GM12874 (cell line): ENCODE results near the gene CUBN.

Source experiments
- TF ChIP-seq, protein P1 (sequence below): IDR thresholded peaks from 2 replicates; pipeline ENCODE4 v1.5.1; 2011; ENCODE audit warnings: low read depth, mild to moderate bottlenecking, control low read depth, low read length, moderate library complexity; ENCODE audit not compliant: insufficient read depth

CUBN gene

DNA sequence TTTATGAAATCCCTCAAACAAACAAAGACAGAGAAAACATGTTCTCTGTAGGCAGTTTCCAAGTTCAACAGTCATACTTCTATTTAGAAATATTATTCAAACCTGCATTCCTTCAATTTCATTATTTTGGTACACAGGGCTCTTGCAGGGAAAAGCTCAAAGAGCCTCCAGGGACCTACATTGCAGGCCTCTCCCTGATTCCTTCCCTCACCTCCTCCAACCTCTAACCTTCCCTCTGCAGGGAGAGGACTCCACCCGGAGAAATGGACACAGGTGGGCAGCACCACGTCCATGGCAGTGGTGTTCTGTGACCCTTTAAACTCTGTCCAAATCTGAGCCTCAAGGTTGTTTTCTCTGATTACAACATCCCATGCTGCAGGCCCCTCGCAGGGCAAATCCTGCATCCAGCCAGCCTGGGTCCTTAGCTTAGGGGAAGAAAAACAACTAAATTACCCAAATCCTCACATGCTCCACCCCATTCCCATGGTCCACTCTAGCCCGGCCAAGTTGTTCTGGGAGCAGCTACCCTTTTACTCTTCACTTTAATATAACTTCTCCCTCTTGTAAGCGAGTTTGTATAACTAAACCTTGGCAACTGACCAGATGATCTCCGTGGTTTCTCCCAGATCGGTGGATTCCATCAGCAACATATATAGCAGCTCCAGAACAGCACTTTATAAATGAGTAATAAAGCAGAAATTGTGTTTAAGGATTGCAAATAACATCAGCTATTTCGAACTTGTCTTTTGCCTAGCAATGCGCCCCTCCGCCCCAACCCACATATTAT is 129.8 kb downstream of the CUBN start:
- TF ChIP-seq, protein P1, sequence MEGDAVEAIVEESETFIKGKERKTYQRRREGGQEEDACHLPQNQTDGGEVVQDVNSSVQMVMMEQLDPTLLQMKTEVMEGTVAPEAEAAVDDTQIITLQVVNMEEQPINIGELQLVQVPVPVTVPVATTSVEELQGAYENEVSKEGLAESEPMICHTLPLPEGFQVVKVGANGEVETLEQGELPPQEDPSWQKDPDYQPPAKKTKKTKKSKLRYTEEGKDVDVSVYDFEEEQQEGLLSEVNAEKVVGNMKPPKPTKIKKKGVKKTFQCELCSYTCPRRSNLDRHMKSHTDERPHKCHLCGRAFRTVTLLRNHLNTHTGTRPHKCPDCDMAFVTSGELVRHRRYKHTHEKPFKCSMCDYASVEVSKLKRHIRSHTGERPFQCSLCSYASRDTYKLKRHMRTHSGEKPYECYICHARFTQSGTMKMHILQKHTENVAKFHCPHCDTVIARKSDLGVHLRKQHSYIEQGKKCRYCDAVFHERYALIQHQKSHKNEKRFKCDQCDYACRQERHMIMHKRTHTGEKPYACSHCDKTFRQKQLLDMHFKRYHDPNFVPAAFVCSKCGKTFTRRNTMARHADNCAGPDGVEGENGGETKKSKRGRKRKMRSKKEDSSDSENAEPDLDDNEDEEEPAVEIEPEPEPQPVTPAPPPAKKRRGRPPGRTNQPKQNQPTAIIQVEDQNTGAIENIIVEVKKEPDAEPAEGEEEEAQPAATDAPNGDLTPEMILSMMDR: no peak

DNA sequence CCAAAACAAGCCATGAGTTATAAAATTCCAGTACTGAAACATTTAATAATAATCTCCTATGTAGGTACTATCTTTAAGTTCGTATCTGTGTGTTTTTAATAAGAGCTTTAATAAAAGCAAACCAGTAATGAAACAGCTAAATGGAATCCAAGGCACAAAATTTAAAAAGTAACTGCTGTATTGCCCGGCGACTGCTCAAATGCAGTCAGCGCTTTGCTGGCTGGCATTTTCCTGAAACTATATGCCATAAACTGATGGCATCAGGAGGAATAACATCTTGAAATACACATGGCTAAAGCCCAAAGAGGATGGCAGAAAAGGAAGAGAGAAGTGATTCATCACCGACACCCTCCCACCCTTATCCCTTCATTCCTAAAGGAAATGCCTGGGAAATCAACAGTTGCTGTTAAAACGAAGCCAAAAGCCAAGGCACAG is 133.1 kb downstream of the CUBN start:
- TF ChIP-seq, protein P1: no peak

DNA sequence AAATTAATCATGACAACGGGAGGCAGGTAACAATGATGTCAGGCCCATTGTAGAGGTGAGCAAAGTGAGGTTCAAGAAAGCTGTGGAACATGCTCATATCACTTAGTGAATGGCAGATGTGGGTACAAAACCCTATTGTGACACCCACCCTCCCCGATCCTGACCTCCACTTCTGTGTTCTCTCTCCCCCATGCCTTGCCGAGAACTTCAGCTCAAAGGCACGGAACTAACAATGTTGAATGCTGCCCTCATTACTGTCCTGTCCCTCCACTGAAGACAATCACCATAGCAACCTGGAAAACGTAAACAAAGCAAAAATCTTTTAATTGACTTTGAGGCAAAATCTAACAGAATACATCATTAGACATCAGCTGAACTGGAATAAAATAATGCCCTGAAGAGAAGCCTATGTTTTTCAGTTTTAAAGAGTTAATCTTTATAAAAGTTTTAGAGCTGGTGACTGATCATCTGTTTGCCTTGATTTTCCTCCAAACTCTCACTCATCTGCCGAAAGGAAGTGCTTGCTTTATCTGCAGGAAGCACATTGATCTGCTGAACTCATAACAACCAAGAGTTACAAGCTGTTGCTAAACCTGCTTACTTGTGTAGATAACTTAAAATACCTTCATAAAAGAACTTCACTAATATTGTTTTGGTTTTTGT is 133.6 kb downstream of the CUBN start:
- TF ChIP-seq, protein P1: no peak

DNA sequence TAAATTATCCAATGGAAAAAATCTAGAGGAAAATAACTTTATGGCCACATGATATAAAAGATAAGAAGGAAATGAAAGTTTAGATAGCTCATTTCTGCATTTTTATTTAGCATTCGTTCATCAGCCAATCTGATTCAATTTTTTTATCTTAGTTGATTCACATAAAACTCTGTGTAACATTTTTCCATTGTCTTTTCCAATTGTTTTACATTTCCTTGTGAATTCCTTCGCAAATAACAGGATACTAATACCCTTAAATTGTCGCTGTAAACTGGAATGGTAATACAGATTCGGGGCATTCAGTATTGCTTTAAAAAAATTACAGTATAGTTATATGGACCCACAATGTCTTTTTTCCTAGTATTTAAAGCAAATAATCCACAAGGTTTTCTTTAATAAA is 136.4 kb downstream of the CUBN start:
- TF ChIP-seq, protein P1: no peak

DNA sequence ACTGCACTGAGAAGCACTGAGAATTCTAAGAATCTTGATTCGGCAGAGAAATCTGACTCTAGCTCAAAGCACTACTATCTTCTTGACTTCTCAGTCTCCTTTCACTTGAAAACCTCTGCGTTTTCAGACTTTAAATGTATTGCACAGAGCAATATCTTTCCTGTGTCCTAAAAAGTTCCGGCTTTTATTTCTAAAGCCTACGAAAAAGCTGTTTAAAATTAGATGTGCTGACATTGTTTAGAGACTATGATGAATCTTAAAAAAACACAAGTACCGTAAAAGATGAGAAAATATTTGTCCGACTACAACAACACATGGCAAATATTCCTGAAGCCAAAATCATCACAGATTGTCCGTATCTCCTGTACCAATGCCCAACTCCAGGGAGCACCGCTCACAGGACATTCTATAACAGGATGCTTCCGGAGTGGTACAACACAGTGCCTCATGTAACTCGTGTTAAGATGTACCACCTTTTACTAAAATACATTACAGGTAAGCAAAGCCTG is 136.9 kb downstream of the CUBN start:
- TF ChIP-seq, protein P1: no peak

DNA sequence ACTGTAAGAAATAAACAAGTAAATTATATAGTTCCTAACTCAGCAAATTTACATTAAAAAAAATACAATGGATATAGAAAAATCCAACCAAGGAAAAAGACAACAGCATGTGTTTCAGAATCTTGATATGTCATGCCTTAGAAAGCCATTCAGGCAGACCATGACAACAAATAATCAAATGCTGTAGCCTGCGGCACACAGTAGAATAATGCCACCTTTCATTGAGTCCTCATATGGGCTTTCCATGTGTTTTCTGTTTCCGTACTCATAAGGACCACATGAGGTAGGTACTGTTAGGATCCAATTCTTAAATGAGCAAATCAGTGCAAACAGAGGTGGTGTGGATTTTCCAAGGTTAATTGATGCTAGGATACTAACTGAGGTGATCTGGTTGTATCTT is 138.6 kb downstream of the CUBN start:
- TF ChIP-seq, protein P1: no peak

DNA sequence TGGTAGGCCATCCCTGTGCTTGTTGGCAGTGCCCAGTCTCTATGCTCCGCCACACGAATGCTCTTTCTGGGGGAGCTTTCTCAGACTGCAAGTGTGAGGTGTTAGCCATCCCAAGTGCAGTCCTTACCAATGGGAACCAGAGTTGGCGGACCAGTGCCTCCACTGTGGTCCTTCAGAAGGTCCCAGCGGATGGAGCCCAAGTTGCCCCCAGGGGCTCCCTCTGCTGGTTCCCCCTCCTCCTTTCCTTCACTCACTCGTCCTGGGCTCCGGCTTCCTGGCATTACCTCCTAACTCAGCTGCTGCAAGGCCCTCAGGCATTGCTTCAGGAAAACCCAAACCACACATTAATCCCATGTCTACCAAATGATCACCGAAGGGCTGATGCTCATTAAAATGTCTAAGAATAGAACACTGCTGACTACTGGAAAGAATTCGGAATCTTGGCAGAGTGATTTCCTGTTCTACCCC is 139.8 kb downstream of the CUBN start:
- TF ChIP-seq, protein P1: no peak
